ENCODE results near the gene IFT122.
A peak's percentile ranks its signal among the peaks of the same experiment; 100 is the strongest.
"Not testable (repeated sequence)": the region's sequence is repeated elsewhere in the genome, so short reads cannot be mapped to it uniquely, and the experiment has no call there.

Gene IFT122

DNA sequence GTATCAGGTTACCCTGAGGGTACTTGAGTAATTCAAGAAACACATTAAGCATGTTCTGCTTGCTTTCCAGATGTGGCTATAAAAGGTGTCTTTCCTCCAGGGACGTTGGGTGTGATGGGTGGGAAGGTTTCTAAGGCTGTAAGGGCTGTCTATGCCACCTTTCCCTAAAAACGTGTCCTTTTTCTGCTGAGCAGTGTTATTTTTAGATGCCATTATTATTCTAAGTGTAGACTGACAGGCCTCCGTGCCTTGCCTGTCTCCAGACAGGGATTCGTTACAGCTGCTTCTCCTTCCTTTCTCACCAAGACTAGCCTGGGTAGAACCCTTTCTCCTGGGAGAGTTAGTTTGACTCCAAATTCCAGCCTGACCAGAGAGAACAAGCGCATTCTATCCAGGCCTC is 61.6 kb downstream of the IFT122 start:
- peak; percentile 11 for DNase-seq

- DNase-seq = peak; percentile 71
These were observed 62.8 kb downstream of the IFT122 start for GRCh38 chr3:129502641-129503408.

GRCh38 chr3:129503471-129504291 is 63.7 kb downstream of the IFT122 start:
- DNase-seq = peak; percentile 66

GRCh38 chr3:129504471-129505100 is 64.6 kb downstream of the IFT122 start:
- peak; percentile 12 for DNase-seq

GRCh38 chr3:129505341-129505740 is 65.3 kb downstream of the IFT122 start:
- peak; percentile 97 for DNase-seq

DNA sequence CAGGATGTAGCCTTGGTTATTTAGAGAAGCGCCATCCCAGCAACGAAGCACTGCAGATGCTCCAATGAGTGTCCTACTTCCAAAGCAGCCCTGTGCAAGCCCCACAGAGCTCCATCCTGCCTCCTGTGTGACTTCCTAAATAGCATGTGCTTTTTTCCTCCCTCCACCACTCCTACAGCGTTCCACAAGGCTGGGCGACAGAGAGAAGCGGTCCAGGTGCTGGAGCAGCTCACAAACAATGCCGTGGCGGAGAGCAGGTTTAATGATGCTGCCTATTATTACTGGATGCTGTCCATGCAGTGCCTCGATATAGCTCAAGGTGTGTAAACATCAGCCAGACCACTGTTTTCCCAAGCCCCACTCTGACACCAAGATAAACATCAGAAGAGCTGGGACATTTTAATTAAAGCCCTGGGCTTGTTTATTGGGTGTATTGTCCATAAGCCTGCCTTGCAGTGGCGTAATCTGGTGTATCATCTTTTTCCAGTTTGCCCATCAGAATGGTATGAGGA is 66.3 kb downstream of the IFT122 start:
- peak; percentile 75 for DNase-seq

GRCh38 chr3:129507181-129507831 is 67.3 kb downstream of the IFT122 start:
- DNase-seq = peak; percentile 11

DNA sequence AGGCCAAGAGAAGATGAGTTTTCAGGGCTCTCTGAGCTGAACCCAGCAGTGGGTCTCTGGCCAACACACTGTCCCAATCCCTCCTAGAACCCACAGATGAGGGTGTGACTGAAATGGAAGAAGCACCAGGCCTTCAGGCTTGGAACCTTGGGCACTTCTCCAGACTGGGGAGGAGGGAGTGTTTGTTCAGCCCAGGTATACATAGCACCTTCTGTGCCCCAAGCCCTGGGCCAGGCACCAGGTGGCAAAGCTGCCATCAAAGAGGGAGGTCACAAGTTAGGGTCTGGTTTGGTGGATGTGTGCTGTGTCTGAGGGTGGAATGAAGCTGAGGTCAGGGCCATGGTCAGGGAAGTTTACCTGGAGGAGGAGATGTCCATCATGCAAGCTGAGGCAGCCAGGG is 72.6 kb downstream of the IFT122 start:
- no peak for DNase-seq

- no peak for DNase-seq
These were observed 73.7 kb downstream of the IFT122 start for GRCh38 chr3:129513705-129514104.

DNA sequence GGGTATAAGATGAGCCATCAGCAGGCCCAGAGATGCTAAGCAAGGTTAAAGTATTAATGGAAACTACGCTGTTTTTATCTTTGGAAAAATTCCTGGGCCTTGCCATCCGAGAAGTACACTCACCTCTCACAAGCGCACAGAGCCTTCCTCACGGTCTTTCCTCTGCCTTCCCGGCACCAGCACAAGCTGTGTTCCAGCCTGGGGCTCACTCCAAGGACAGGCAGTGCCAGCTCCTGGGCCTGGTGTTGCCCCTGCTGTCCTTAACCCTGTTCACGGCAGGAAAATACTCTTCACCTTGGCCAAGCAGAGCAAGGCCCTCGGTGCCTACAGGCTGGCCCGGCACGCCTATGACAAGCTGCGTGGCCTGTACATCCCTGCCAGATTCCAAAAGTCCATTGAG is 74.1 kb downstream of the IFT122 start:
- DNase-seq = no peak

DNA sequence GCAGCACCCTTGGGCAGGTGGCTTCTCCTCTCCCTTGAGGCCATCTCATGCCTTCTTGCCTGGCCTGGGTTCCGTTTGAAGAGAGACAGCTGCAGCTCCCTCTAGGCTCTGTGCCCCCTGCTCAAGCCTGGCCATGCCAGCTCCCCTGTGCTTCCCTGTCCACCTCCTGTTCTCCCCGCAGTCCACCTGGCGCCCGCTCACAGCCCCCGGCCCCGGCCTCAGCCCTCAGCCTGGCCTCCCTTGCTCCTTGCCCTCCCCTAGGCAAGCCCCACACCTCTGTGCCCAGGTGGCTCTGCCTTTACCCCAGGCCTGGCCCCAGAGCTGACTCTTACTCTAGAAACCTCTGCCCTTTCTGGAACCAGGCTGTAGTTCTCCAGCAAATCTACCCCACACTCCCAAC is 74.5 kb downstream of the IFT122 start:
- DNase-seq = no peak

DNA sequence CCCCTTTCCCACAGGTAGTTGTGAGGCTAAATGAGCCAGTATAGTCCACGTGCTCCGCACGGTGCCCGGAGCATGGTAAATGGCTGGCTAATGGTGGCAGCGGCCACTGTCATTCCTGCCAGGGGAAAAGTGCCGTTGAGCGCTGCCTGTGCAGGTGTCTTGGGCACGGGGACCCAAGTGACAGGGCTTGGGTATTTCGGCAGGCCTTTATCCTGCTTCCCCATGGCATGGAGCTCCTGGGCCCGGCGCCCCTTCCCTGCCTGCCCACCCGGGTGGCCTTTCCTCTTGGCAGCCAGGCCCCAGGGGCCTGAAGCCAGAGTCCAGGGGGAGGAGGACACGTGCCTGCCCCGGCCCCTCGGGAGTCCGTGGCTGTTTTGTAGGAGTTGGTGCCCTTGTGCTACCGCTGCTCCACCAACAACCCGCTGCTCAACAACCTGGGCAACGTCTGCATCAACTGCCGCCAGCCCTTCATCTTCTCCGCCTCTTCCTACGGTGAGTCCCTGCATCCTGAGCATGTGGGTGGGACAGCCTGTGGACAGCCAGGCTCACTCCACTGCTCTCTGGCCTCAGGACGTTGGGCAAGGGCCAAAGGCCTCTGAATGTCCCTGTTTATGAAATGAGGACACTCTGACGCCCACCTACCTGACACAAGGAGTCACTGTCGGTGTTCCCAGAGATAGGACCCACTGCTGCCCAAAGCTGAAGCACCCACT is 75.2 kb downstream of the IFT122 start:
- DNase-seq = not testable (repeated sequence)

DNA sequence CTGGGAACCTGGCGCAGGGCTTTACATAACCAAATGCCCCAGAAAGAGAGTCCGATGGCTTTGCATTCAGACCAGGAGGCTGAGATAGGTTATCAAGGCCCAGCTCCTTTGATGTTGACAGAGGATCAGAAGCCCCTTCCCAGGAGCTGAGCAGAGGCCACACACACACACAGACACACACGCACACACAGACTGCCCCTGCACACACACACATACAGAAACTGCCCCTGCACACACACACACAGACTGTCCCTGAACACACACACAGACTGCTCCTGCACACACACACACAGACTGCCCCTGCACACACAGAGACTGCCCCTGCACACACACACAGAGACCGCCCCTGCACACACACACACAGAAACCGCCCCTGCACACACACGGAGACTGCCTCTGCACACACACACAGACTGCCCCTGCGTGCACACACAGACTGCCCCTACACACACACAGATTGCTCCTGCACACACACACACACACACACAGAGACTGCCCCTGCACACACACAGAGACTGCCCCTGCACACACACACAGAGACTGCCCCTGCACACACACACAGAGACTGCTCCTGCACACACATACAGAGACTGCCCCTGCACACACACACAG is 75.9 kb downstream of the IFT122 start:
- not testable (repeated sequence) for DNase-seq

GRCh38 chr3:129517516-129517915 is 77.5 kb downstream of the IFT122 start:
- DNase-seq = no peak

- no peak for DNase-seq
These were observed 78.1 kb downstream of the IFT122 start for GRCh38 chr3:129518038-129518561.

DNA sequence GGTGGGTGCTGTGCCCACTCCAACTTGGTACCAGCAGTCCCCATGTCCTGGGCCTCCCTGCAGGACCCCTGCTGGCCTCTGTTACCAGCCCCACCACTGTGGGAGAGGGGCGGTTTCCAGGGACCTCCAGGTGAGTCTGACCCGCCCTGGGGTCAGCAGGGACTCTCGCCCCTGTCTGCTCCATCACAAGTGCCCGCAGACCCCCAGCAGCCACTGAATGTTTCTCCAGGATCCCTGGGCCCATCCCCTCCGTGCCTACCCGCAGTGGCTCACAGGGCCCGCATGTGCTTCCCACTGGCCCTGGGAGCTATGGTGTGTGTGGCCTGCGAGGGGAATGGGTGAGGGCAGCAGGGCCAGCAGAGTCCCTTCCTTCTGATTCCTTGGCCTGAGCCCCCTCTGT is 78.6 kb downstream of the IFT122 start:
- no peak for DNase-seq

GRCh38 chr3:129519449-129519848 is 79.4 kb downstream of the IFT122 start:
- DNase-seq = no peak

GRCh38 chr3:129519896-129520715 is 80.1 kb downstream of the IFT122 start:
- DNase-seq = no peak

- no peak for DNase-seq
These were observed 80.9 kb downstream of the IFT122 start for GRCh38 chr3:129520960-129521359.

DNA sequence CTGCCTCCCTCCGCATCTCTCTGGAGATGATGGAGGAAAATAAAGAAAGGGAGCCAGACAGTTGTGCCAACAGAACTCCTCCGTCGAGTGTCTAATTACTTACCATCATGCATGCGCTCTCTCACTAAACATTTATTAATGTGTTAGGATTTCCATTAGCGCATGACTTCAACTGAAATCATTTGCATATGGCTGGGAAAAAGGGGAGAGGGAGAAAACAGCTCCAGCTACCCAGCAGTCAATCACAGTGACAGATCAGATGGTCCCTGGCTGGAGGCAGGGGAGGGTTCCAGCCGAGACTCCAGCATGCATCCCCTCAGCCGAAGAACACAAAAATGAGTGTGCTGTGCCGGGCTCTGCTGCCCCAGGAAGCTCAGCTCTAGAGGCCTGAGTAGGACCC is 81.6 kb downstream of the IFT122 start:
- DNase-seq = no peak

DNA sequence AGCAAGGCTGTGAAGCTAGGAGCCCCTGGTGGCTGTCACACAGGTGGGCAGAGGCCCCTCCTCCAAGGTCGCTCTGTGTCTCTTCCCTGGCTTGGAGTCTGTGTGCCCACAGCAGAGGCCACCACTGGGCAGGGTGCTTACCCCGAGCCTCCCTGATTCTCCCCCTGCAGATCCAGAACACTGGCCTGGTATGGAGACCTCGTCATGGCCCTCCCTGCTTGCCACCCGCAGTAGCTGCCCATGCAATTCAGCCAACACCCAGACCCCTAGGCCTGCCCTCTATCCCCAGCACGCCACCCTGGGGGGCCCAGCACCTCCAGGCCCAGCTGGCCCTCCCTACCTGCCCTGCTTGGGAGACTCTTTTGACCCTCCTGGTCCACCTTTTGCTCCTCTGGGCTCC is 82.9 kb downstream of the IFT122 start:
- DNase-seq = no peak

Data from DMS79 (cell line).